OCI-LY1 (cell line): ENCODE measurements around the gene AXDND1.

ENCODE experiments used
- H2AFZ ChIP-seq: fragments of 200-600 bp; sonication (generic), shearing (Covaris generic); 2 replicates; pipeline ENCODE4 v1.6.0; 2014; ENCODE audit warnings: antibody characterized with exemption, mild to moderate bottlenecking, low read length
- H3F3A ChIP-seq: fragments of 200-600 bp; sonication (generic), shearing (Covaris generic); 2 replicates; pipeline ENCODE4 v1.6.0; 2014; ENCODE audit warnings: mild to moderate bottlenecking, antibody characterized with exemption, low read length, moderate library complexity; ENCODE audit not compliant: insufficient read depth
- H3K27ac ChIP-seq: fragments of 200-600 bp; sonication (generic); 2 replicates; pipeline ENCODE4 v1.5.1; 2014; ENCODE audit warnings: low read length, mixed run types, mild to moderate bottlenecking, low read depth; ENCODE audit not compliant: poor library complexity, severe bottlenecking
- H3K27me3 ChIP-seq: fragments of 200-600 bp; sonication (generic); 2 replicates; pipeline ENCODE4 v1.6.0; 2014; ENCODE audit warnings: antibody characterized with exemption, mild to moderate bottlenecking, low read length, moderate library complexity; ENCODE audit not compliant: insufficient read depth
- H3K36me3 ChIP-seq: fragments of 200-600 bp; sonication (generic); 2 replicates; pipeline ENCODE4 v1.6.1; 2014; ENCODE audit warnings: mild to moderate bottlenecking, antibody characterized with exemption, low read length, moderate library complexity, mixed read lengths; ENCODE audit not compliant: insufficient read depth
- H3K4me1 ChIP-seq: fragments of 200-600 bp; sonication (generic); 2 replicates; pipeline ENCODE4 v1.5.1; 2014; ENCODE audit warnings: mild to moderate bottlenecking, low read length, moderate library complexity; ENCODE audit not compliant: insufficient read depth, severe bottlenecking
- H3K4me2 ChIP-seq: fragments of 200-600 bp; sonication (generic), shearing (Covaris generic); 2 replicates; pipeline ENCODE4 v1.6.1; 2014; ENCODE audit warnings: low read length
- H3K4me3 ChIP-seq: fragments of 200-600 bp; sonication (generic); 2 replicates; pipeline ENCODE4 v1.5.1; 2014; ENCODE audit warnings: low read length, low read depth, mild to moderate bottlenecking, mixed read lengths; ENCODE audit not compliant: poor library complexity, severe bottlenecking
- H3K79me2 ChIP-seq: fragments of 200-600 bp; shearing (Covaris generic); 2 replicates; pipeline ENCODE4 v1.6.1; 2016; ENCODE audit warnings: mixed run types, low read length, mixed read lengths; ENCODE audit not compliant: insufficient read depth
- H3K9ac ChIP-seq: fragments of 200-600 bp; sonication (generic), shearing (Covaris generic); 2 replicates; pipeline ENCODE4 v1.6.1; 2014; ENCODE audit warnings: mild to moderate bottlenecking, low read length, mixed read lengths
- H3K9me2 ChIP-seq: fragments of 200-600 bp; sonication (generic), shearing (Covaris generic); 2 replicates; pipeline ENCODE4 v1.6.1; 2014; ENCODE audit warnings: low read depth, mild to moderate bottlenecking, low read length, mixed read lengths
- H3K9me3 ChIP-seq: fragments of 200-600 bp; shearing (Covaris generic); 2 replicates; pipeline ENCODE4 v1.6.1; 2014; ENCODE audit warnings: low read length, mixed read lengths
- H4K20me1 ChIP-seq: fragments of 200-600 bp; sonication (generic), shearing (Covaris generic); 2 replicates; pipeline ENCODE4 v1.6.0; 2016; ENCODE audit warnings: mild to moderate bottlenecking, low read length; ENCODE audit not compliant: insufficient read depth
- EZH2 ChIP-seq: fragments of 200-600 bp; sonication (generic), shearing (Covaris generic); IDR thresholded peaks from 2 replicates; pipeline ENCODE4 v1.8.0; 2017; ENCODE audit warnings: borderline replicate concordance, mixed run types, mild to moderate bottlenecking, antibody characterized with exemption, low read length, moderate library complexity, mixed read lengths
- TF ChIP-seq, protein P1 (sequence below): fragments of 200-600 bp; sonication (generic), shearing (Covaris generic); IDR thresholded peaks from 2 replicates; pipeline ENCODE4 v1.5.1; 2017; ENCODE audit warnings: mild to moderate bottlenecking, antibody characterized with exemption, low read length, moderate library complexity, mixed read lengths

AXDND1 gene

DNA sequence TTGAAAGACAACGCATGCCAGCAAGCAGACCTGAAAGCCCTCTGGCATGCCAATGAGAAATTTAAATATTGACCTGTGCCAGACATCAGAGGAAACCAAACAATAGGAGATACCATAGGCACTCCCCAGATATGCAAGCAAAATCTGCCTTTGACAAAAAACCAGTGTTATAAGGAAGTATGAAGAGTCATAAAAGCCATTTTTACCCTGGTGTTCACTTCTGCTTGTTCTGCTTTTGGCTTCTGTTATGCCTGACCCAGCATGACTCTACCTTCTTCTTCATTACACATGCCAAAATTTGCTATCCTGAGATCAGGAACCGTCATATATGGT, 183.6 kb downstream of the AXDND1 start:
- Histone ChIP-seq H3K27ac (no peak overlapping the region), H3K79me2 (no peaks in the 10 kb centered on the region), H4K20me1 (no peaks in the 10 kb centered on the region), H3K36me3 (no peaks in the 10 kb centered on the region), H2AFZ (no peak overlapping the region), H3K9me2 (no peaks in the 10 kb centered on the region), H3K27me3 (no peaks in the 10 kb centered on the region), H3K4me3 (no peak overlapping the region), H3K9me3 (no peaks in the 10 kb centered on the region), H3K4me2 (no peak overlapping the region), H3K4me1 (no peaks in the 10 kb centered on the region), H3K9ac (no peak overlapping the region), H3F3A (no peaks in the 10 kb centered on the region)
- no peak for TF ChIP-seq EZH2

DNA sequence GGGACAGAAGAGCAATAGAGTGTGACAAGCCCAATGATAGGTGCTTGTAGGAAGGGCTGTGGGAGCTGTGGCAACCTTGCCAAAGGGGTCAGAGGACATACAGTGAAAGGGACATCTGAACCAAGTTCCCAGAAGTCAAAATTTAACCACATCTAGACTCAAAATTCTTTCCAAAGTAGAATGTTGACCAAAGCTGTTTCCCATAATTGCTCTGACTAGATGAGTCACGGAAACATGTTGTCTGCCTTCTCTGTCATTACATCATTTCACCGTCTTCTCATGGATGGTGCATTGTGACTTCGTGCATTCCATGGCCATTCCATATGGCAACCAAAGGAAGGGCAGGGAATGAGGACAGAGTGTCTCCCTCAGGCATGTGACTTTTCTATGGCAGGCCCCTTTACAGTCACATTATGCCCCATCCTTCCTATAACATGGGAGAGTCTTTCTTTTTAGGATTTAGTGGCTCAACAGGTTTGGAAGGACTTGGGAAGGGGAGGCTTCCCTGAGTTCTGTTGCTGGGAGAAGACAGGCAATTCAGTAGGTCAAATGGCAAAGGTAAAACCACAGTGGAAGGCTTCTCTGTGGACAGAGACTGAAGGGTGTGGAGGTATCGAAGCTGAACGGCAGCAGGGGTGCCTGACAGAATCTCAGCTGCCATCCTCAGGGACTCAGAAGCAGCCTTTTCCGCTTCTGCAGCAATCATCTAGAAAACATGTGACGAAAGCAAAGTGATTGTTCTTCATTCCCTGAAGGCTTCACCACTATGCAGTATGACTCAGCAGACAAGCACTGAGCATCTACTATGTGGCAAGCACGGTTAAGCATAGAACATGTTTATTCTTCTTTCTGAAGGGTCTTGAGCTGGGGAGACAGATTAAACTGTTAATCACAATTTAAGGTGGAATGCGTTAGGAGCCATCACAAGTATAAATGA, 185.2 kb downstream of the AXDND1 start:
- no peaks in the 10 kb centered on the region for H3K79me2 ChIP-seq
- no peaks in the 10 kb centered on the region for H4K20me1 ChIP-seq
- no peaks in the 10 kb centered on the region for H3K27me3 ChIP-seq
- H2AFZ ChIP-seq, result no peak overlapping the region
- H3K9ac ChIP-seq, result no peak overlapping the region
- no peak overlapping the region for H3K27ac ChIP-seq
- H3F3A ChIP-seq, result no peaks in the 10 kb centered on the region
- H3K4me1 ChIP-seq, result no peaks in the 10 kb centered on the region
- H3K9me3 ChIP-seq, result no peaks in the 10 kb centered on the region
- H3K36me3 ChIP-seq, result no peaks in the 10 kb centered on the region
- no peak overlapping the region for H3K4me3 ChIP-seq
- no peak overlapping the region for H3K4me2 ChIP-seq
- H3K9me2 ChIP-seq, result no peaks in the 10 kb centered on the region
- no peak for TF ChIP-seq EZH2
- TF ChIP-seq, protein P1, sequence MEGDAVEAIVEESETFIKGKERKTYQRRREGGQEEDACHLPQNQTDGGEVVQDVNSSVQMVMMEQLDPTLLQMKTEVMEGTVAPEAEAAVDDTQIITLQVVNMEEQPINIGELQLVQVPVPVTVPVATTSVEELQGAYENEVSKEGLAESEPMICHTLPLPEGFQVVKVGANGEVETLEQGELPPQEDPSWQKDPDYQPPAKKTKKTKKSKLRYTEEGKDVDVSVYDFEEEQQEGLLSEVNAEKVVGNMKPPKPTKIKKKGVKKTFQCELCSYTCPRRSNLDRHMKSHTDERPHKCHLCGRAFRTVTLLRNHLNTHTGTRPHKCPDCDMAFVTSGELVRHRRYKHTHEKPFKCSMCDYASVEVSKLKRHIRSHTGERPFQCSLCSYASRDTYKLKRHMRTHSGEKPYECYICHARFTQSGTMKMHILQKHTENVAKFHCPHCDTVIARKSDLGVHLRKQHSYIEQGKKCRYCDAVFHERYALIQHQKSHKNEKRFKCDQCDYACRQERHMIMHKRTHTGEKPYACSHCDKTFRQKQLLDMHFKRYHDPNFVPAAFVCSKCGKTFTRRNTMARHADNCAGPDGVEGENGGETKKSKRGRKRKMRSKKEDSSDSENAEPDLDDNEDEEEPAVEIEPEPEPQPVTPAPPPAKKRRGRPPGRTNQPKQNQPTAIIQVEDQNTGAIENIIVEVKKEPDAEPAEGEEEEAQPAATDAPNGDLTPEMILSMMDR, result no peak

DNA sequence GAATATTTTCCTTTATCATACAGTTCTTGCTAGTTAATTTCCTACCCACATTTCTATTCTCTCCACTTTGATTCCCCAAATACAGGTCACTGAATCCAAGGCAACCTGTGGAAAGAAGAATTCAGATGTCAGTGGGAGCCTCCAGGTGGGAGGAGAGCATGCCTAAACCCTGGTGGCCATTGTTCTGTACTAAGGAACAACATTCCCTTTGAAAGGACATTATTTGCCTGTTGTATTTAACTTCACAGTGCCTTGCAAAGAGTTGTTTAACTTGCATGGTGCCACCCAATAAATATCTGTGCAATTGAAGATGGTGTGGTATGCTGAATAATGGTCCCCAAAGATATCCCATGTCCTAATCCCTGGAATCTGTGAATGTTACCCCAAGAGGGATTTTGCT, 188.7 kb downstream of the AXDND1 start:
- TF ChIP-seq, protein P1, result no peak
- no peak for TF ChIP-seq EZH2

DNA sequence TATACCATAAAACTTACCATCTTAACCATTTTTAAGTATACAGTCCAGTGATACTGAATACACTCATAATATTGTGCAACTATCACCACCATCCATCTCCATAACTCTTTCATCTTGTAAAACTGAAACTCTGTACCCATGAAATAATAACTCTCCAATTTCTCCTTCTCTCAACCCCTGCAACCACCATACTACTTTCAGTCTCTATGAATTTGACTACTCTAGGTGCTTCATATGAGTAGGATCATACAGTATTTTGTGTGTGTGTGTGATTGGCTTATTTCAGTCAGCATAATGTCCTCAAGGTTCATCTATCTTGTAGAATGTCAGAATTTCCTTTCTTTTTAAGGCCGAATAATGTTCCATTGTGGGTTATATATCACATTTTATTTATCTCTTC, 192.3 kb downstream of the AXDND1 start:
- Histone ChIP-seq H3K9ac (no peak overlapping the region), H3K4me3 (no peak overlapping the region), H3K27me3 (no peaks in the 10 kb centered on the region), H3K27ac (no peak overlapping the region), H3K4me2 (no peak overlapping the region), H3K36me3 (no peaks in the 10 kb centered on the region), H3K4me1 (no peaks in the 10 kb centered on the region), H3K9me2 (no peaks in the 10 kb centered on the region), H2AFZ (no peak overlapping the region), H3K9me3 (no peaks in the 10 kb centered on the region), H3K79me2 (no peaks in the 10 kb centered on the region), H4K20me1 (no peaks in the 10 kb centered on the region), H3F3A (no peaks in the 10 kb centered on the region)
- no peak for TF ChIP-seq EZH2
- TF ChIP-seq, protein P1, result no peak

More for the DNA sequence above, 188.7 kb downstream of the AXDND1 start:
- no peaks in the 10 kb centered on the region for H3K36me3 ChIP-seq
- H3K4me3 ChIP-seq, result no peak overlapping the region
- no peak overlapping the region for H3K9ac ChIP-seq
- H3K4me2 ChIP-seq, result no peak overlapping the region
- H3K9me2 ChIP-seq, result no peaks in the 10 kb centered on the region
- no peaks in the 10 kb centered on the region for H3K9me3 ChIP-seq
- no peaks in the 10 kb centered on the region for H3K79me2 ChIP-seq
- H3K27me3 ChIP-seq, result no peaks in the 10 kb centered on the region
- H3F3A ChIP-seq, result no peaks in the 10 kb centered on the region
- no peak overlapping the region for H3K27ac ChIP-seq
- no peaks in the 10 kb centered on the region for H4K20me1 ChIP-seq
- no peak overlapping the region for H2AFZ ChIP-seq
- H3K4me1 ChIP-seq, result no peaks in the 10 kb centered on the region
